ENCODE measurements around the gene ADAP2. TPM values are rescaled to one million over a fixed set of nuclear protein-coding genes. Genes with fewer than 3 reads are reported as not detected.

ADAP2 gene
- total RNA-seq, 4 donors from 2014 or later, result 25.1 to 72.5 (median 51.8) TPM

- DNase-seq (ENCODE audit: low spot score), result no peak
- TF ChIP-seq, protein P1, sequence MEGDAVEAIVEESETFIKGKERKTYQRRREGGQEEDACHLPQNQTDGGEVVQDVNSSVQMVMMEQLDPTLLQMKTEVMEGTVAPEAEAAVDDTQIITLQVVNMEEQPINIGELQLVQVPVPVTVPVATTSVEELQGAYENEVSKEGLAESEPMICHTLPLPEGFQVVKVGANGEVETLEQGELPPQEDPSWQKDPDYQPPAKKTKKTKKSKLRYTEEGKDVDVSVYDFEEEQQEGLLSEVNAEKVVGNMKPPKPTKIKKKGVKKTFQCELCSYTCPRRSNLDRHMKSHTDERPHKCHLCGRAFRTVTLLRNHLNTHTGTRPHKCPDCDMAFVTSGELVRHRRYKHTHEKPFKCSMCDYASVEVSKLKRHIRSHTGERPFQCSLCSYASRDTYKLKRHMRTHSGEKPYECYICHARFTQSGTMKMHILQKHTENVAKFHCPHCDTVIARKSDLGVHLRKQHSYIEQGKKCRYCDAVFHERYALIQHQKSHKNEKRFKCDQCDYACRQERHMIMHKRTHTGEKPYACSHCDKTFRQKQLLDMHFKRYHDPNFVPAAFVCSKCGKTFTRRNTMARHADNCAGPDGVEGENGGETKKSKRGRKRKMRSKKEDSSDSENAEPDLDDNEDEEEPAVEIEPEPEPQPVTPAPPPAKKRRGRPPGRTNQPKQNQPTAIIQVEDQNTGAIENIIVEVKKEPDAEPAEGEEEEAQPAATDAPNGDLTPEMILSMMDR (IDR thresholded peaks at IDR 0.05), result no peak
- peak; percentile 87 for ATAC-seq (ENCODE audit: low FRiP score)
Observed at GRCh38 chr17:31008374-31009041, 86.8 kb downstream of the ADAP2 start.

Small RNAs within 50 kb of the gene (small RNA-seq; reads per million reads assigned to genes)
- not detected for gene AC138207.3
- not detected for gene RN7SL138P

Other genes with a start within 250 kb of the ADAP2 start
- 10 to 100 TPM; 11.4 to 22.7 (median 17.1) TPM for gene CRLF3, start 97.3 kb upstream of the ADAP2 start, total RNA-seq
- gene ATAD5, start 90.0 kb upstream of the ADAP2 start, total RNA-seq, result 1 to 10 TPM in 2 of 4 donors, under 1 TPM in 2; 0.74 to 2.5 (median 1.2) TPM
- 10 to 100 TPM in 2 of 4 donors, 1 to 10 TPM in 2; 6.3 to 15.4 (median 10.2) TPM for gene TEFM, start 15.7 kb upstream of the ADAP2 start, total RNA-seq
- 10 to 100 TPM; 24.7 to 57.5 (median 40.5) TPM for gene RNF135, start 49.1 kb downstream of the ADAP2 start, total RNA-seq
- 10 to 100 TPM; 51.9 to 67.8 (median 66.3) TPM for gene NF1, start 173.0 kb downstream of the ADAP2 start, total RNA-seq